ENCODE data around the gene ABLIM3. TPM values are rescaled to one million over a fixed set of nuclear protein-coding genes. Genes with fewer than 3 reads are reported as not detected.

Gene ABLIM3
- total RNA-seq, 1 experiment from 2014 or later = 12.9 TPM

DNA sequence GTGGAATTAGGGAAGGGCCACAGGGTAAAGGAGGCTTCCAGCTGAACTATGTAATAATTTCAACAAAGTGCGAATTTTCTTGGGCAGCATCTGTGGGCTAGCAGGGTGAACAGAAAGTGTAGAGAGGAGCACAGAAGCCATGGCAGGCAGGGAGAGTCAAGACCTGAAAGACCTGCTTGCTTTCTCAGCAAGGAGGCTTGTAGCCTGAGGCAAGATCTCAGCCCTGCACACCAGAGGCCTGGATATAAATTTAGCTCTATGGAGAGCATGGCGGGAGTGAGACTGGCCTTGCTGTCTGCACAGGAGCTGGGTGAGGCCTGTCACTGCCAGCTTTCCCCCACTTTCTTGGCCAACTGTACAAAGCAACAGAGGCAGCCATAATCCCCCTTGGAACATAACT lies 46.3 kb upstream of the ABLIM3 start:
- POLR2A ChIA-PET = no interaction called here
- H3K36me3 ChIP-seq (ENCODE audit: control insufficient read depth, insufficient read depth, low read length) = no peaks in the 10 kb centered on the region
- CTCF ChIA-PET = interaction anchor here (0.7 kb wide), 1 partner anchor 517 kb away, joined by 3 read pairs; no protein-coding TSS in a partner anchor
- in situ Hi-C loops (cut with HindIII; ENCODE audit: low pct_unique_long_range_greater_than_20kb, low sequenced_read_pairs) = no loop called here
- intact Hi-C loops (cut with micrococcal nuclease; ENCODE audit: unreplicated experiment) = no loop called here
- H3K27me3 ChIP-seq (ENCODE audit: control insufficient read depth, insufficient read depth, low read length) = no peaks in the 10 kb centered on the region
- no peak overlapping the region for H3K27ac ChIP-seq (ENCODE audit: low read length)
- ATAC-seq (no peak), DNase-seq (ENCODE audit: low read depth, low spot score) (no peak)
- no peaks in the 10 kb centered on the region for H3K4me1 ChIP-seq (ENCODE audit: control insufficient read depth, insufficient read depth, low read length)
- H3K9me3 ChIP-seq (ENCODE audit: control insufficient read depth, insufficient read depth, low read depth, low read length) = no peaks in the 10 kb centered on the region; the same call in 1 of the 2 replicates
- no peak for TF ChIP-seq POLR2AphosphoS5 (IDR thresholded peaks at IDR 0.05; ENCODE audit: low read depth, low read length)
- no peak for TF ChIP-seq TCF7L2 (IDR thresholded peaks at IDR 0.05; ENCODE audit: low read depth, low read length)
- BruUV-seq (replicated peaks) = no TSS peak
- H3K4me3 ChIP-seq (ENCODE audit: low read depth in 2 of 2, low read length in 2 of 2) = no peak overlapping the region

- intact Hi-C loops (cut with micrococcal nuclease; ENCODE audit: unreplicated experiment) = no loop called here
- no TSS peak for BruUV-seq (replicated peaks)
- H3K9me3 ChIP-seq (ENCODE audit: control insufficient read depth, insufficient read depth, low read depth, low read length) = no peaks in the 10 kb centered on the region; the same call in 1 of the 2 replicates
- in situ Hi-C loops (cut with HindIII; ENCODE audit: low pct_unique_long_range_greater_than_20kb, low sequenced_read_pairs) = no loop called here
- no peak for TF ChIP-seq TCF7L2 (IDR thresholded peaks at IDR 0.05; ENCODE audit: low read depth, low read length)
- TF ChIP-seq, protein P1, sequence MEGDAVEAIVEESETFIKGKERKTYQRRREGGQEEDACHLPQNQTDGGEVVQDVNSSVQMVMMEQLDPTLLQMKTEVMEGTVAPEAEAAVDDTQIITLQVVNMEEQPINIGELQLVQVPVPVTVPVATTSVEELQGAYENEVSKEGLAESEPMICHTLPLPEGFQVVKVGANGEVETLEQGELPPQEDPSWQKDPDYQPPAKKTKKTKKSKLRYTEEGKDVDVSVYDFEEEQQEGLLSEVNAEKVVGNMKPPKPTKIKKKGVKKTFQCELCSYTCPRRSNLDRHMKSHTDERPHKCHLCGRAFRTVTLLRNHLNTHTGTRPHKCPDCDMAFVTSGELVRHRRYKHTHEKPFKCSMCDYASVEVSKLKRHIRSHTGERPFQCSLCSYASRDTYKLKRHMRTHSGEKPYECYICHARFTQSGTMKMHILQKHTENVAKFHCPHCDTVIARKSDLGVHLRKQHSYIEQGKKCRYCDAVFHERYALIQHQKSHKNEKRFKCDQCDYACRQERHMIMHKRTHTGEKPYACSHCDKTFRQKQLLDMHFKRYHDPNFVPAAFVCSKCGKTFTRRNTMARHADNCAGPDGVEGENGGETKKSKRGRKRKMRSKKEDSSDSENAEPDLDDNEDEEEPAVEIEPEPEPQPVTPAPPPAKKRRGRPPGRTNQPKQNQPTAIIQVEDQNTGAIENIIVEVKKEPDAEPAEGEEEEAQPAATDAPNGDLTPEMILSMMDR (IDR thresholded peaks at IDR 0.05) = no peak
- TF ChIP-seq, protein P2, sequence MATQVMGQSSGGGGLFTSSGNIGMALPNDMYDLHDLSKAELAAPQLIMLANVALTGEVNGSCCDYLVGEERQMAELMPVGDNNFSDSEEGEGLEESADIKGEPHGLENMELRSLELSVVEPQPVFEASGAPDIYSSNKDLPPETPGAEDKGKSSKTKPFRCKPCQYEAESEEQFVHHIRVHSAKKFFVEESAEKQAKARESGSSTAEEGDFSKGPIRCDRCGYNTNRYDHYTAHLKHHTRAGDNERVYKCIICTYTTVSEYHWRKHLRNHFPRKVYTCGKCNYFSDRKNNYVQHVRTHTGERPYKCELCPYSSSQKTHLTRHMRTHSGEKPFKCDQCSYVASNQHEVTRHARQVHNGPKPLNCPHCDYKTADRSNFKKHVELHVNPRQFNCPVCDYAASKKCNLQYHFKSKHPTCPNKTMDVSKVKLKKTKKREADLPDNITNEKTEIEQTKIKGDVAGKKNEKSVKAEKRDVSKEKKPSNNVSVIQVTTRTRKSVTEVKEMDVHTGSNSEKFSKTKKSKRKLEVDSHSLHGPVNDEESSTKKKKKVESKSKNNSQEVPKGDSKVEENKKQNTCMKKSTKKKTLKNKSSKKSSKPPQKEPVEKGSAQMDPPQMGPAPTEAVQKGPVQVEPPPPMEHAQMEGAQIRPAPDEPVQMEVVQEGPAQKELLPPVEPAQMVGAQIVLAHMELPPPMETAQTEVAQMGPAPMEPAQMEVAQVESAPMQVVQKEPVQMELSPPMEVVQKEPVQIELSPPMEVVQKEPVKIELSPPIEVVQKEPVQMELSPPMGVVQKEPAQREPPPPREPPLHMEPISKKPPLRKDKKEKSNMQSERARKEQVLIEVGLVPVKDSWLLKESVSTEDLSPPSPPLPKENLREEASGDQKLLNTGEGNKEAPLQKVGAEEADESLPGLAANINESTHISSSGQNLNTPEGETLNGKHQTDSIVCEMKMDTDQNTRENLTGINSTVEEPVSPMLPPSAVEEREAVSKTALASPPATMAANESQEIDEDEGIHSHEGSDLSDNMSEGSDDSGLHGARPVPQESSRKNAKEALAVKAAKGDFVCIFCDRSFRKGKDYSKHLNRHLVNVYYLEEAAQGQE (IDR thresholded peaks at IDR 0.05; ENCODE audit: insufficient read depth in 1 of 2, low read depth in 2 of 2, low read length in 1 of 2) = no peak
- ChIA-PET CTCF (no interaction called here), POLR2A (no interaction called here)
- H3K36me3 ChIP-seq (ENCODE audit: control insufficient read depth, insufficient read depth, low read length) = no peaks in the 10 kb centered on the region
- no peaks in the 10 kb centered on the region for H3K27me3 ChIP-seq (ENCODE audit: control insufficient read depth, insufficient read depth, low read length)
- H3K4me1 ChIP-seq (ENCODE audit: control insufficient read depth, insufficient read depth, low read length) = no peaks in the 10 kb centered on the region
- H3K4me3 ChIP-seq (ENCODE audit: low read depth in 2 of 2, low read length in 2 of 2) = no peak overlapping the region
- no peak overlapping the region for H3K27ac ChIP-seq (ENCODE audit: low read length)
- no peak for DNase-seq (ENCODE audit: low read depth, low spot score)
- no peak for ATAC-seq
Observed at GRCh38 chr5:149099920-149100319, 41.4 kb upstream of the ABLIM3 start.

DNA sequence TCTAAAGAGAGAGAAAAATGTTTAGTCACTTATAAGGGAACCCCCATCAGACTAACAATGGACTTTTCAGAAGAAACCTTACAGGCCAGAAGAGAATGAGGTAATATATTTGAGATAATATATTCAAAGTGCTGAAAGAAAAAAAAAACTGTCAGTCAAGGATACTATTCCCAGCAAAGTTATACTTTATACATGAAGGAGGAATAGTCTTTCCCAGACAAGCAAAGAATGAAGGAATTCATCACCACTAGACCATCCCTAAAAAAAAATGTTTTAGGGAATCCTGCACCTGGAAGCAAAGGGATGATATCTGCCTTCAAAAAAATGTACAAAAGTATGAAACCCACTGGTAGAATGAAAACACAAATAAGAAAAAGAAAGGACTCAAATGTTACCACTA lies 41.0 kb upstream of the ABLIM3 start:
- no peaks in the 10 kb centered on the region for H3K36me3 ChIP-seq (ENCODE audit: control insufficient read depth, insufficient read depth, low read length)
- no peak overlapping the region for H3K27ac ChIP-seq (ENCODE audit: low read length)
- ChIA-PET CTCF (no interaction called here), POLR2A (no interaction called here)
- intact Hi-C loops (cut with micrococcal nuclease; ENCODE audit: unreplicated experiment) (no loop called here), in situ Hi-C loops (cut with HindIII; ENCODE audit: low pct_unique_long_range_greater_than_20kb, low sequenced_read_pairs) (no loop called here)
- DNase-seq (ENCODE audit: low read depth, low spot score) = no peak
- no peak for ATAC-seq
- TF ChIP-seq, protein P1 (IDR thresholded peaks at IDR 0.05) = no peak
- TF ChIP-seq SIN3A (IDR thresholded peaks at IDR 0.05; ENCODE audit: borderline replicate concordance, insufficient read depth, low read depth, low read length) (no peak), POLR2AphosphoS5 (IDR thresholded peaks at IDR 0.05; ENCODE audit: low read depth, low read length) (no peak)
- TF ChIP-seq, protein P2 (IDR thresholded peaks at IDR 0.05; ENCODE audit: insufficient read depth in 1 of 2, low read depth in 2 of 2, low read length in 1 of 2) = no peak
- H3K4me3 ChIP-seq (ENCODE audit: low read depth in 2 of 2, low read length in 2 of 2) = no peak overlapping the region
- no peaks in the 10 kb centered on the region for H3K4me1 ChIP-seq (ENCODE audit: control insufficient read depth, insufficient read depth, low read length)
- no TSS peak for BruUV-seq (replicated peaks)
- no peaks in the 10 kb centered on the region; the same call in 1 of the 2 replicates for H3K9me3 ChIP-seq (ENCODE audit: control insufficient read depth, insufficient read depth, low read depth, low read length)
- no peaks in the 10 kb centered on the region for H3K27me3 ChIP-seq (ENCODE audit: control insufficient read depth, insufficient read depth, low read length)

All from Panc1 (cell line).